Measurements from ENCODE around the gene LATS2.

Gene LATS2

GRCh38 chr13:20997301-20998161 is 63.9 kb downstream of the LATS2 start:
- no peaks in the 10 kb centered on the region for H3K4me1 ChIP-seq (ENCODE audit: control insufficient read depth, insufficient read depth, low read length)
- ChIA-PET CTCF (interaction anchor here (0.7 kb wide), 1 partner anchor 15 kb away, joined by 3 read pairs; no protein-coding TSS in a partner anchor), POLR2A (no interaction called here)
- H3K9me3 ChIP-seq (ENCODE audit: control insufficient read depth, insufficient read depth, low read depth, low read length) = no peaks in the 10 kb centered on the region
- TF ChIP-seq ZNF37A (tag by site-specific recombination; IDR thresholded peaks at IDR 0.05) (no peak), KLF1 (tag by site-specific recombination; IDR thresholded peaks at IDR 0.05) (0 out of 2 replicates have a peak, but pooled peaks have one; percentile 27)
- no peak overlapping the region for H3K27ac ChIP-seq (ENCODE audit: extremely low read depth, low read depth, low read length)
- no peak overlapping the region for H3K4me3 ChIP-seq (ENCODE audit: low read depth, low read length)
- peaks cover 0 to 3% of the 10 kb centered on the region in 2 experiments; a peak in 1 of 3 replicates for H3K36me3 ChIP-seq (ENCODE audit: control insufficient read depth in 2 of 2, insufficient read depth in 1 of 2, low read length in 2 of 2)

GRCh38 chr13:20995245-20995838 is 66.0 kb downstream of the LATS2 start:
- ChIA-PET CTCF (interaction anchor here (0.7 kb wide), 1 partner anchor 143 kb away, joined by 4 read pairs; no protein-coding TSS in a partner anchor), POLR2A (no interaction called here)
- no peaks in the 10 kb centered on the region for H3K9me3 ChIP-seq (ENCODE audit: control insufficient read depth, insufficient read depth, low read depth, low read length)
- H3K4me3 ChIP-seq (ENCODE audit: low read depth, low read length) = no peak overlapping the region
- no peak for TF ChIP-seq PRDM10 (tag by site-specific recombination; IDR thresholded peaks at IDR 0.05)
- no peak for TF ChIP-seq ZSCAN30 (tag by site-specific recombination; IDR thresholded peaks at IDR 0.05)
- TF ChIP-seq BCL6B (tag by site-specific recombination; IDR thresholded peaks at IDR 0.05) = no peak
- TF ChIP-seq ZNF624 (tag by site-specific recombination; IDR thresholded peaks at IDR 0.05) = no peak
- TF ChIP-seq ZNF433 (tag by site-specific recombination; IDR thresholded peaks at IDR 0.05; ENCODE audit: low read depth) = no peak
- no peak for TF ChIP-seq ZNF610 (tag by site-specific recombination; IDR thresholded peaks at IDR 0.05; ENCODE audit: borderline replicate concordance)
- TF ChIP-seq ZNF112 (tag by site-specific recombination; IDR thresholded peaks at IDR 0.05) = no peak
- H3K4me1 ChIP-seq (ENCODE audit: control insufficient read depth, insufficient read depth, low read length) = no peaks in the 10 kb centered on the region
- H3K36me3 ChIP-seq (ENCODE audit: control insufficient read depth in 2 of 2, insufficient read depth in 1 of 2, low read length in 2 of 2) = peaks cover 0 to 14% of the 10 kb centered on the region in 2 experiments; a peak in 1 of 3 replicates
- no peak overlapping the region for H3K27ac ChIP-seq (ENCODE audit: extremely low read depth, low read depth, low read length)

GRCh38 chr13:20994441-20994821 is 67.0 kb downstream of the LATS2 start:
- no peak overlapping the region for H3K4me3 ChIP-seq (ENCODE audit: low read depth, low read length)
- H3K4me1 ChIP-seq (ENCODE audit: control insufficient read depth, insufficient read depth, low read length) = no peaks in the 10 kb centered on the region
- CTCF ChIA-PET = interaction anchor here (0.5 to 1.2 kb wide), 3 partner anchors 17 to 713 kb away, joined by 3 to 7 read pairs (median 6); no protein-coding TSS in a partner anchor
- TF ChIP-seq ZNF629 (tag by site-specific recombination; IDR thresholded peaks at IDR 0.05) = no peak
- no peak for TF ChIP-seq ZNF76 (tag by site-specific recombination; IDR thresholded peaks at IDR 0.05; ENCODE audit: borderline replicate concordance, low read depth)
- TF ChIP-seq ZNF121 (tag by site-specific recombination; IDR thresholded peaks at IDR 0.05) = peak; percentile 58; the same call in 1 of the 2 replicates
- TF ChIP-seq HIC1 (tag by site-specific recombination; IDR thresholded peaks at IDR 0.05) = no peak
- TF ChIP-seq ZNF645 (tag by site-specific recombination; IDR thresholded peaks at IDR 0.05) = no peak
- peaks cover 0 to 22% of the 10 kb centered on the region in 2 experiments; a peak in 1 of 3 replicates for H3K36me3 ChIP-seq (ENCODE audit: control insufficient read depth in 2 of 2, insufficient read depth in 1 of 2, low read length in 2 of 2)
- H3K9me3 ChIP-seq (ENCODE audit: control insufficient read depth, insufficient read depth, low read depth, low read length) = no peaks in the 10 kb centered on the region
- POLR2A ChIA-PET = interaction anchor here (0.7 kb wide), 1 partner anchor 182 kb away, joined by 3 read pairs; the partner anchor contains the start of genes MRPL57 and SKA3
- no peak overlapping the region for H3K27ac ChIP-seq (ENCODE audit: extremely low read depth, low read depth, low read length)

Measured in HEK293 (cell line).